DOHH2 (cell line): ENCODE results near the gene HDAC10.

ENCODE experiments used
- EZH2phosphoT487 ChIP-seq: fragments of 200-600 bp; sonication (generic); IDR thresholded peaks from 2 replicates; pipeline ENCODE4 v1.6.1; 2017; ENCODE audit warnings: borderline replicate concordance, mild to moderate bottlenecking, antibody characterized with exemption, low read length, moderate library complexity, mixed read lengths
- TF ChIP-seq, protein P1 (sequence below): fragments of 200-600 bp; sonication (generic); IDR thresholded peaks from one replicate; pipeline ENCODE4 v1.5.1; 2014; ENCODE audit warnings: antibody characterized with exemption, mild to moderate bottlenecking, low read depth, low read length; ENCODE audit not compliant: poor library complexity, severe bottlenecking

DNA sequence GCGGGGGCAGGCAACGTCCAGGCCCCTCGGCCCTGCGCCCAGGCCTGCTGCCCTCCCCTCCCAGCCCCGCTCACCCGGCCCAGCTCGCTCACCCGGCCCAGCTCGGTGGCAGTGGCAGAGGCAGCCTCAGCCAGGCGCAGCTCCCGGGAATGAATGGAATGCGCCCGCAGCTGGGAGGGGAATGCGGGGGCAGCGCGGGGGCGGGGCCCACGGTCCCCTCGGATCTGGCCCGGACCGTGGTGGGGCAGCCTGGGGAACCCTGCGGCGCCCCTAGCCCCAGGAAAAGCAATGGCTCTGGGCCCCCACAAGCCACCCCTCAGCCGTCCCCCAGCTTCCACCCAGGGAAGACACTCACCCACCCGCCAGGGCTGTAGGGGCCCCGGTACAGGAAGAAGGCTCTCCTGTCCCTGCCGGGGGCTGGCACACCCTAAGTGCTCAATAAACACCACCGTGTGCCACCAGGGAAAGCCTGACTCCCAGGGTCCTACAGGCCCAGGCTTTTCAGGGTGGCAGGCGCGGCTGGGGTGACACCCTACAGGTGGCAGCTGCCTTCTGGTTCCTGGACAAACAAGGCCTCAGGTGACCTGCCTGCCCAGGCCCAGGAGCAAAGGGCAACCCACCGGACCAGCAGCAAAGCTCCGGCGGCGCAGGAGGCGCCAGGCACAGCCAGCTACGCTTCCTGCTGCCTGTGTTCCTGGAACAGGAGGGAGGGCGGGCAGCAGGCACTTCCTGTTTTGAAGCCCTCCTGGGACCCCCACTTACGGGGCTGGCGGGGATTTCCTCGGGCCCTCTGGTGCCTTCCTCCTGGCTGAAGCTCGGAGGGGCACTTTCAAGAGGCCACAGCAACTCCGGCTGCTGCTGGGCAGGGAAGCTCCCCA lies 42.6 kb upstream of the HDAC10 start:
- TF ChIP-seq, protein P1, sequence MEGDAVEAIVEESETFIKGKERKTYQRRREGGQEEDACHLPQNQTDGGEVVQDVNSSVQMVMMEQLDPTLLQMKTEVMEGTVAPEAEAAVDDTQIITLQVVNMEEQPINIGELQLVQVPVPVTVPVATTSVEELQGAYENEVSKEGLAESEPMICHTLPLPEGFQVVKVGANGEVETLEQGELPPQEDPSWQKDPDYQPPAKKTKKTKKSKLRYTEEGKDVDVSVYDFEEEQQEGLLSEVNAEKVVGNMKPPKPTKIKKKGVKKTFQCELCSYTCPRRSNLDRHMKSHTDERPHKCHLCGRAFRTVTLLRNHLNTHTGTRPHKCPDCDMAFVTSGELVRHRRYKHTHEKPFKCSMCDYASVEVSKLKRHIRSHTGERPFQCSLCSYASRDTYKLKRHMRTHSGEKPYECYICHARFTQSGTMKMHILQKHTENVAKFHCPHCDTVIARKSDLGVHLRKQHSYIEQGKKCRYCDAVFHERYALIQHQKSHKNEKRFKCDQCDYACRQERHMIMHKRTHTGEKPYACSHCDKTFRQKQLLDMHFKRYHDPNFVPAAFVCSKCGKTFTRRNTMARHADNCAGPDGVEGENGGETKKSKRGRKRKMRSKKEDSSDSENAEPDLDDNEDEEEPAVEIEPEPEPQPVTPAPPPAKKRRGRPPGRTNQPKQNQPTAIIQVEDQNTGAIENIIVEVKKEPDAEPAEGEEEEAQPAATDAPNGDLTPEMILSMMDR: no peak
- no peak for TF ChIP-seq EZH2phosphoT487
